NB4 (cell line): Measurements from ENCODE around the gene TAGLN.

ENCODE experiments used
- POLR2A ChIP-seq: IDR thresholded peaks from 2 replicates; pipeline ENCODE4 v1.6.1; 2011; ENCODE audit warnings: mild to moderate bottlenecking; ENCODE audit not compliant: insufficient read length; ENCODE audit errors: extremely low read depth
- TF ChIP-seq, protein P1 (sequence below): IDR thresholded peaks from one replicate; pipeline ENCODE4 v1.5.1; 2012; ENCODE audit warnings: low read depth, low read length
- TF ChIP-seq, protein P2 (sequence below): IDR thresholded peaks from 2 replicates; pipeline ENCODE4 v1.6.1; 2011; ENCODE audit warnings: low read depth, low read length

DNA sequence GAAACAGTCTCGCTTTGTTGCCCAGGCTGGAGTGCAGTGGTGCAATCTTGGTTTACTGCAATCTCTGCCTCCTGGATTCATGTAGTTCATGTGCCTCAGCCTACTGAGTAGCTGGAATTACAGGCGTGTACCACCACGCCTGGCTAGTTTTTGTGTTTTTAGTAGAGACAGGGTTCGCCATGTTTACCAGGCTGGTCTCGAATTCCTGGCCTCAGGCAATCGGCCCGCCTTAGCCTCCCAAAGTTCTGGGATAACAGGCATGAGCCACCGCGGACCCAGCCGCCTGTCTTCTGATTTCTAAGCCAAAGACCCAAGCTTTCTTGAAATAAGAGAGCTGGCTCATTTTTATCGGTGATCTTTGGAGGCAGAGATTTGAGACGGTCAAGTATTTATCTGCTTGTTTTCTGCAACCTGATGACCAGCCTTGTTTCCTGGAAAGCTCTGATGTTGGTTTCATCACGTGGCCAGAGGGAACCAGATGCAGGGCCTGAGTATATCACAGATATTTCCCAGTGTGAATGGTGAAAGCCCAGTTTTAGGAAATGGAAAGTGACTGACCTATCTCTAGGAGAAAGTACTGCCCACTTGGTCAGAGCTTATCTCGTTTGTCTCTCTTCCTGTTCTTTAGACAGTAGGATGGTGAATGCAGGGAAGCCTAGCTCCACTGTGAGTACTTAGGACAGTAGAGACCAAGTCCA lies 26.3 kb upstream of the TAGLN start:
- TF ChIP-seq, protein P1, sequence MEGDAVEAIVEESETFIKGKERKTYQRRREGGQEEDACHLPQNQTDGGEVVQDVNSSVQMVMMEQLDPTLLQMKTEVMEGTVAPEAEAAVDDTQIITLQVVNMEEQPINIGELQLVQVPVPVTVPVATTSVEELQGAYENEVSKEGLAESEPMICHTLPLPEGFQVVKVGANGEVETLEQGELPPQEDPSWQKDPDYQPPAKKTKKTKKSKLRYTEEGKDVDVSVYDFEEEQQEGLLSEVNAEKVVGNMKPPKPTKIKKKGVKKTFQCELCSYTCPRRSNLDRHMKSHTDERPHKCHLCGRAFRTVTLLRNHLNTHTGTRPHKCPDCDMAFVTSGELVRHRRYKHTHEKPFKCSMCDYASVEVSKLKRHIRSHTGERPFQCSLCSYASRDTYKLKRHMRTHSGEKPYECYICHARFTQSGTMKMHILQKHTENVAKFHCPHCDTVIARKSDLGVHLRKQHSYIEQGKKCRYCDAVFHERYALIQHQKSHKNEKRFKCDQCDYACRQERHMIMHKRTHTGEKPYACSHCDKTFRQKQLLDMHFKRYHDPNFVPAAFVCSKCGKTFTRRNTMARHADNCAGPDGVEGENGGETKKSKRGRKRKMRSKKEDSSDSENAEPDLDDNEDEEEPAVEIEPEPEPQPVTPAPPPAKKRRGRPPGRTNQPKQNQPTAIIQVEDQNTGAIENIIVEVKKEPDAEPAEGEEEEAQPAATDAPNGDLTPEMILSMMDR: no peak
- TF ChIP-seq, protein P2, sequence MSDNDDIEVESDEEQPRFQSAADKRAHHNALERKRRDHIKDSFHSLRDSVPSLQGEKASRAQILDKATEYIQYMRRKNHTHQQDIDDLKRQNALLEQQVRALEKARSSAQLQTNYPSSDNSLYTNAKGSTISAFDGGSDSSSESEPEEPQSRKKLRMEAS: no peak
- TF ChIP-seq POLR2A: no peak
